ENCODE data around the gene KIFAP3. TPM values are rescaled to one million over a fixed set of nuclear protein-coding genes. Genes with fewer than 3 reads are reported as not detected.

The KIFAP3 gene
- total and polyA plus RNA-seq, 12 donors = 18.4 to 54.8 (median 30.5) TPM

DNA sequence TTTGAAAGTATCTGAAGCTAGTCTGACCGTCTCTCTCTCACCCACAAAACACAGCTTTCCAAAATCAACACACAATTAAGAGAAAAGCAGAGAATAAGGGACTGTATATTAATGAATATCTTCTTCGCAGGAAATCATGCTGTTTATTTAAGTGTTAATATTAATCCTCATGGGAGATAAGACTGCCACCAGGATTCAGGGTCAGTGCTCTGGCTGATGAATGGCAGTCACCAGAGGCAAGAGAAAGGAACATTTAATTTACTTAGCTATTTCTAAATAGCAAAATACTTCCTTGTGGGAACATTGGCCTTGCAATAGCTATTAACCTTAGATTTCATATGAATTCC lies 183.0 kb downstream of the KIFAP3 start:
- Histone ChIP-seq H3K36me3 (replicated peaks in 1 of 2) (peaks cover 0 to 15% of the 10 kb centered on the region in 2 donors), H3K27me3 (no peaks in the 10 kb centered on the region), H3K9me3 (replicated peaks in 1 of 3) (no peaks in the 10 kb centered on the region), H3K4me1 (replicated peaks in 1 of 2) (peaks cover 18 to 31% of the 10 kb centered on the region in 2 donors), H3K4me3 (no peak overlapping the region), H3K27ac (peak overlapping the region in 2 of 5 donors; percentile 99)
- no peak for TF ChIP-seq POLR2A (IDR thresholded peaks at IDR 0.05)
- TF ChIP-seq, protein P1, sequence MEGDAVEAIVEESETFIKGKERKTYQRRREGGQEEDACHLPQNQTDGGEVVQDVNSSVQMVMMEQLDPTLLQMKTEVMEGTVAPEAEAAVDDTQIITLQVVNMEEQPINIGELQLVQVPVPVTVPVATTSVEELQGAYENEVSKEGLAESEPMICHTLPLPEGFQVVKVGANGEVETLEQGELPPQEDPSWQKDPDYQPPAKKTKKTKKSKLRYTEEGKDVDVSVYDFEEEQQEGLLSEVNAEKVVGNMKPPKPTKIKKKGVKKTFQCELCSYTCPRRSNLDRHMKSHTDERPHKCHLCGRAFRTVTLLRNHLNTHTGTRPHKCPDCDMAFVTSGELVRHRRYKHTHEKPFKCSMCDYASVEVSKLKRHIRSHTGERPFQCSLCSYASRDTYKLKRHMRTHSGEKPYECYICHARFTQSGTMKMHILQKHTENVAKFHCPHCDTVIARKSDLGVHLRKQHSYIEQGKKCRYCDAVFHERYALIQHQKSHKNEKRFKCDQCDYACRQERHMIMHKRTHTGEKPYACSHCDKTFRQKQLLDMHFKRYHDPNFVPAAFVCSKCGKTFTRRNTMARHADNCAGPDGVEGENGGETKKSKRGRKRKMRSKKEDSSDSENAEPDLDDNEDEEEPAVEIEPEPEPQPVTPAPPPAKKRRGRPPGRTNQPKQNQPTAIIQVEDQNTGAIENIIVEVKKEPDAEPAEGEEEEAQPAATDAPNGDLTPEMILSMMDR (IDR thresholded peaks at IDR 0.05) = no peak
- intact Hi-C loops (cut with DNase I) = no loop called here
- DNase-seq = peak in 3 of 7 donors; percentile 27 to 50 (median 32)
- 26 to 42% (median 38%) methylated on average over 2 of the region's 2 CpGs for WGBS, 4 donors

GRCh38 chr1:169890761-169891538 lies 183.5 kb downstream of the KIFAP3 start:
- 64 to 78% (median 76%) methylated on average over 5 of the region's 5 CpGs for WGBS, 4 donors
- TF ChIP-seq, protein P1 (IDR thresholded peaks at IDR 0.05) = no peak
- TF ChIP-seq POLR2A (IDR thresholded peaks at IDR 0.05) = no peak
- intact Hi-C loops (cut with DNase I) = no loop called here
- Histone ChIP-seq H3K9me3 (replicated peaks in 1 of 3) (no peaks in the 10 kb centered on the region), H3K27me3 (no peaks in the 10 kb centered on the region), H3K27ac (peak overlapping the region in 2 of 5 donors; percentile 99), H3K36me3 (replicated peaks in 1 of 2) (peaks cover 0 to 21% of the 10 kb centered on the region in 2 donors), H3K4me3 (no peak overlapping the region), H3K4me1 (replicated peaks in 1 of 2) (peaks cover 18 to 31% of the 10 kb centered on the region in 2 donors)
- no peak for DNase-seq

GRCh38 chr1:169889871-169890270 lies 184.6 kb downstream of the KIFAP3 start:
- intact Hi-C loops (cut with DNase I) = no loop called here
- TF ChIP-seq, protein P1 (IDR thresholded peaks at IDR 0.05) = no peak
- TF ChIP-seq POLR2A (IDR thresholded peaks at IDR 0.05) = no peak

GRCh38 chr1:169886931-169887330 lies 187.6 kb downstream of the KIFAP3 start:
- Histone ChIP-seq H3K27me3 (no peaks in the 10 kb centered on the region), H3K4me1 (replicated peaks in 1 of 2) (peaks cover 6 to 24% of the 10 kb centered on the region in 2 donors), H3K4me3 (no peak overlapping the region), H3K9me3 (replicated peaks in 1 of 3) (no peaks in the 10 kb centered on the region), H3K27ac (no peak overlapping the region), H3K36me3 (replicated peaks in 1 of 2) (peaks cover 0 to 26% of the 10 kb centered on the region in 2 donors)
- WGBS, 4 donors = 92 to 99% (median 97%) methylated on average over 2 of the region's 2 CpGs
- intact Hi-C loops (cut with DNase I) = no loop called here
- no peak for DNase-seq
- TF ChIP-seq, protein P1 (IDR thresholded peaks at IDR 0.05) = no peak
- no peak for TF ChIP-seq POLR2A (IDR thresholded peaks at IDR 0.05)

More at GRCh38 chr1:169889871-169890270, 184.6 kb downstream of the KIFAP3 start:
- 96 to 100% (median 98%) methylated on average over 2 of the region's 2 CpGs for WGBS, 4 donors
- Histone ChIP-seq H3K4me1 (replicated peaks in 1 of 2) (peaks cover 18 to 31% of the 10 kb centered on the region in 2 donors), H3K9me3 (replicated peaks in 1 of 3) (no peaks in the 10 kb centered on the region), H3K27me3 (no peaks in the 10 kb centered on the region), H3K27ac (no peak overlapping the region), H3K36me3 (replicated peaks in 1 of 2) (peaks cover 0 to 26% of the 10 kb centered on the region in 2 donors), H3K4me3 (no peak overlapping the region)
- DNase-seq = no peak

Data from adrenal gland (tissue), 12 donors.